Progenitor cell of endocrine pancreas (in vitro differentiated cells): ENCODE measurements around the gene GRIN3A. TPM values are rescaled to one million over a fixed set of nuclear protein-coding genes. Genes with fewer than 3 reads are reported as not detected.
"Not testable (repeated sequence)": the region's sequence is repeated elsewhere in the genome, so short reads cannot be mapped to it uniquely, and the experiment has no call there.

ENCODE experiments used
- DNase-seq: peaks from one replicate; pipeline ENCODE4 v3.0.0; 2021; ENCODE audit warnings: low spot score; ENCODE audit not compliant: unreplicated experiment
- H3K27ac Mint-ChIP-seq: 2 replicates; pipeline ENCODE4 v1.8.0; 2021; ENCODE audit warnings: mild to moderate bottlenecking, moderate library complexity, mixed read lengths
- H3K27me3 Mint-ChIP-seq: 2 replicates; pipeline ENCODE4 v1.8.0; 2021; ENCODE audit warnings: mixed read lengths
- H3K36me3 Mint-ChIP-seq: 2 replicates; pipeline ENCODE4 v1.8.0; 2022; ENCODE audit warnings: mixed read lengths; ENCODE audit not compliant: insufficient read depth
- H3K4me1 Mint-ChIP-seq: 2 replicates; pipeline ENCODE4 v1.8.0; 2021; ENCODE audit warnings: low read depth, mixed read lengths
- H3K4me3 Mint-ChIP-seq: 2 replicates; pipeline ENCODE4 v1.8.0; 2021; ENCODE audit warnings: low read depth, mild to moderate bottlenecking, moderate library complexity, mixed read lengths
- H3K9me3 Mint-ChIP-seq: 2 replicates; pipeline ENCODE4 v1.8.0; 2021; ENCODE audit warnings: low read depth, mixed read lengths
- CTCF ChIP-seq: fragments of 200-600 bp; sonication (generic); IDR thresholded peaks from one replicate; pipeline ENCODE4 v1.5.0; 2021; ENCODE audit warnings: antibody characterized with exemption, mild to moderate bottlenecking; ENCODE audit not compliant: unreplicated experiment
- total RNA-seq: library from RNA; stranded (reverse); gene quantifications from 2 replicates; pipeline ENCODE4 v1.2.1, GENCODE V29; 2021

The GRIN3A gene
- total RNA-seq, 1 donor from 2014 or later: 0.48 TPM

DNA sequence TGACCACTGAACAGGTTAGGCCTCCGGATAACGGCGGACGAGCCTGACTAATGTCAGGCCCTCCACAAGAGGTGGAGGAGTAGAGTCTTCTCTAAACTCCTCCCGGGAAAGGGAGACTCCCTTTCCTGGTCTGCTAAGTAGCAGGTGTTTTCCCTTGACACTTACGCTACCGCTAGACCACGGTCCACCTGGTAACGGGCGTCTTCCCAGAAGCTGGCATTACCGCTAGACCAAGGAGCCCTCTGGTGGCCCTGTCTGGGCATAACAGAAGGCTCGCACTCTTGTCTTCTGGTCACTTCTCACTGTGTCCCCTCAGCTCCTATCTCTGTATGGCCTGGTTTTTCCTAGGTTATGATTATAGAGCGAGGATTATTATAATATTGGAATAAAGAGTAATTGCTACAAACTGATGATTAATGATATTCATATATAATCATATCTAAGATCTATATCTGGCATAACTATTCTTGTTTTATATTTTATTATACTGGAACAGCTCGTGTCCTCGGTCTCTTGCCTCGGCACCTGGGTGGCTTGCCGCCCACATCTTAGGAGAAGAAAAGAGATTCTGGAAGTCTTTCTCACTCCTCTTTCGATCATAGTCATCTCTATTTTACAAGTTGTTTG is 188.9 kb downstream of the GRIN3A start:
- H3K4me1 Mint-ChIP-seq, H3K27me3 Mint-ChIP-seq, H3K27ac Mint-ChIP-seq, H3K9me3 Mint-ChIP-seq, H3K4me3 Mint-ChIP-seq, DNase-seq: not testable (repeated sequence)
- peak; percentile 48 for TF ChIP-seq CTCF
- peaks cover 47% of the 10 kb centered on the region for H3K36me3 Mint-ChIP-seq

DNA sequence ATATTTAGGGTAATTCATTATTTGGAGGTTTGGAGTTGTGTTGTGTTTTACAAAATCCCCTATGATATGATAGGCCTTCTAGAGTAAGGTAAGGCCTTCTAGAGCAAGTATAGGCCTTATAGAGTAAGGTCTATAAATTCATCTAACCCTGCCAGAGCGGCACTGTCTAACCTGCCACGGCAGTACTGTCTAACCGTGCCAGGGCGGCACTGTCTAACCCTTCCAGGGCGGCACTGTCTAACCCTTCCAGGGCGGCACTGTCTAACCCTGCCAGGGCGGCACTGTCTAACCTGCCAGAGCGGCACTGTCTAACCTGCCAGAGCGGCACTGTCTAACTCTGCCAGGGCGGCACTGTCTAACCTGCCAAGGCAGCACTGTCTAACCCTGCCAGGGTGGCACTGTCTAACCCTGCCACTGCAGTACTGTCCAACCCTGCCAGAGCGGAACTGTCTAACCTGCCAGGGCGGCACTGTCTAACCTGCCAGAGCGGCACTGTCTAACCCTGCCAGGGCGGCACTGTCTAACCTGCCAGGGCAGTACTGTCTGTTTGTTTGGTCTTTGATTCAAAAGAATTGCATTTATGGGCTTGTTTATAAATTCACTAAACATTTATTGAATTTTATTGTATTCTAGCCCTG is 195.2 kb downstream of the GRIN3A start:
- Mint-ChIP-seq H3K9me3 (no peaks in the 10 kb centered on the region), H3K27ac (no peak overlapping the region), H3K27me3 (no peaks in the 10 kb centered on the region), H3K4me1 (no peaks in the 10 kb centered on the region), H3K36me3 (peaks cover 32% of the 10 kb centered on the region), H3K4me3 (no peak overlapping the region)
- no peak for DNase-seq
- TF ChIP-seq CTCF: no peak

DNA sequence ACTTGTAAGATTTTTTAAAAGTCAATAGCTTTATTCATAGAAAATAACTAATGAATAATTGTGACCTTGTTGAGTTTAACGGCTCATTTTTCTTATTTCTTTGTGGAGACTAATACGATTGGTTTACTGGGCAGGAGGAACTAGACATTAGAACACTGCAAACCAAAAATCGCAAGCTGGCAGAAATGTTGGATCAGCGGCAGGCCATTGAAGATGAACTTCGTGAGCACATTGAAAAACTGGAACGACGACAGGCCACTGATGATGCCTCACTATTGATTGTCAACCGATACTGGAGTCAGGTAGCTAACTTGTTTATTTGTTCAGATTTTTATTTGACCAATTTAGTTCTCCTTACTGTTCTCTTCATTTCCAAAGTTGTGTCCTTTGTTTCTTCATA is 198.4 kb downstream of the GRIN3A start:
- TF ChIP-seq CTCF: no peak
- Mint-ChIP-seq H3K36me3 (peaks cover 14% of the 10 kb centered on the region), H3K27ac (no peak overlapping the region), H3K4me3 (no peak overlapping the region), H3K9me3 (no peaks in the 10 kb centered on the region), H3K27me3 (no peaks in the 10 kb centered on the region), H3K4me1 (peaks cover 4% of the 10 kb centered on the region)
- no peak for DNase-seq

DNA sequence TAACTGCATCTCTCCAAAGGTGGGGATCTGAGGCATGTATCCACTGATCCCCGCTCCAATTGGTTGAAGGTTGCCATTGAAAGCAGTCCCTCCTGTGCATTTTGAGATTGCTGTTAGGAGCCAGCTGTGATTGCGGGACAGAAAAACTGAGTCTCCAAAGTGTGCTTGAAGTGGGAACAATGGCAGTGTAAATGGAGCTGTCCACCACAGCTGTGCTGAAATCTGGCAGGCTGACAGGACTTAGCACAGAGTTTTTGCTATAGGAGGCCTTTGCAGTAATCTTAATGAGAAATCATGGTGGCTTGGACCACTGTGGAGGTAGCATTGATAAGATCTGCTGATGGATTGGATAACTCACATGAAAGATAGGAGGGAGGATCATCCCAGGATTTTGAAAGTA is 201.5 kb downstream of the GRIN3A start:
- DNase-seq: peak; percentile 22
- Mint-ChIP-seq H3K36me3 (peaks cover 10% of the 10 kb centered on the region), H3K4me1 (peaks cover 10% of the 10 kb centered on the region), H3K4me3 (no peak overlapping the region), H3K27ac (no peak overlapping the region), H3K27me3 (no peaks in the 10 kb centered on the region), H3K9me3 (no peaks in the 10 kb centered on the region)
- no peak for TF ChIP-seq CTCF

GRCh38 chr9:101536351-101536750 is 202.1 kb downstream of the GRIN3A start:
- no peaks in the 10 kb centered on the region for H3K27me3 Mint-ChIP-seq
- H3K9me3 Mint-ChIP-seq: no peaks in the 10 kb centered on the region
- peaks cover 10% of the 10 kb centered on the region for H3K4me1 Mint-ChIP-seq
- DNase-seq: no peak
- peaks cover 10% of the 10 kb centered on the region for H3K36me3 Mint-ChIP-seq
- H3K4me3 Mint-ChIP-seq: no peak overlapping the region
- TF ChIP-seq CTCF: no peak
- H3K27ac Mint-ChIP-seq: no peak overlapping the region
